ENCODE data around the gene LAMTOR1. TPM values are rescaled to one million over a fixed set of nuclear protein-coding genes. Genes with fewer than 3 reads are reported as not detected.

The LAMTOR1 gene
- total RNA-seq, 1 donor from 2014 or later = 135 TPM

- no peak for DNase-seq (ENCODE audit: extremely low read depth, low read depth, low spot score)
Observed at GRCh38 chr11:72083414-72083813, 19.7 kb downstream of the LAMTOR1 start.

- no peak for DNase-seq (ENCODE audit: extremely low read depth, low read depth, low spot score)
Observed at GRCh38 chr11:72081821-72082453, 21.2 kb downstream of the LAMTOR1 start.

GRCh38 chr11:72081184-72081644, 21.9 kb downstream of the LAMTOR1 start:
- no peak for DNase-seq (ENCODE audit: extremely low read depth, low read depth, low spot score)

GRCh38 chr11:72080326-72081183, 22.5 kb downstream of the LAMTOR1 start, which contains the start of the genes LRRC51 and NUMA1:
Gene LRRC51, plus strand, starts transcription at chr11:72080850. Its CDS starts 8,234 bp downstream, at chr11:72089084.
Gene NUMA1, minus strand, starts transcription at chr11:72080542. Its CDS starts 44,599 bp downstream, at chr11:72035943.
- DNase-seq (ENCODE audit: extremely low read depth, low read depth, low spot score) = peak; percentile 100

GRCh38 chr11:72079819-72080325, 23.2 kb downstream of the LAMTOR1 start:
- DNase-seq (ENCODE audit: extremely low read depth, low read depth, low spot score) = no peak

- DNase-seq (ENCODE audit: extremely low read depth, low read depth, low spot score) = no peak
Observed at GRCh38 chr11:72078477-72078876, 24.6 kb downstream of the LAMTOR1 start.

- no peak for DNase-seq (ENCODE audit: extremely low read depth, low read depth, low spot score)
Observed at GRCh38 chr11:72075756-72076155, 27.3 kb downstream of the LAMTOR1 start.

- DNase-seq (ENCODE audit: extremely low read depth, low read depth, low spot score) = no peak
Observed at GRCh38 chr11:72075109-72075508, 28.0 kb downstream of the LAMTOR1 start.

- DNase-seq (ENCODE audit: extremely low read depth, low read depth, low spot score) = no peak
Observed at GRCh38 chr11:72072348-72072747, 30.7 kb downstream of the LAMTOR1 start.

GRCh38 chr11:72070491-72070890, 32.6 kb downstream of the LAMTOR1 start:
- no peak for DNase-seq (ENCODE audit: extremely low read depth, low read depth, low spot score)

- no peak for DNase-seq (ENCODE audit: extremely low read depth, low read depth, low spot score)
Observed at GRCh38 chr11:72069787-72070251, 33.3 kb downstream of the LAMTOR1 start.

GRCh38 chr11:72069200-72069599, 33.9 kb downstream of the LAMTOR1 start:
- DNase-seq (ENCODE audit: extremely low read depth, low read depth, low spot score) = no peak

- no peak for DNase-seq (ENCODE audit: extremely low read depth, low read depth, low spot score)
Observed at GRCh38 chr11:72067676-72068075, 35.4 kb downstream of the LAMTOR1 start.

GRCh38 chr11:72067266-72067665, 35.8 kb downstream of the LAMTOR1 start:
- DNase-seq (ENCODE audit: extremely low read depth, low read depth, low spot score) = no peak

- no peak for DNase-seq (ENCODE audit: extremely low read depth, low read depth, low spot score)
Observed at GRCh38 chr11:72066855-72067254, 36.2 kb downstream of the LAMTOR1 start.

- no peak for DNase-seq (ENCODE audit: extremely low read depth, low read depth, low spot score)
Observed at GRCh38 chr11:72061739-72062396, 41.2 kb downstream of the LAMTOR1 start.

- no peak for DNase-seq (ENCODE audit: extremely low read depth, low read depth, low spot score)
Observed at GRCh38 chr11:72058416-72059034, 44.6 kb downstream of the LAMTOR1 start.

GRCh38 chr11:72048766-72049460, 54.2 kb downstream of the LAMTOR1 start:
- DNase-seq (ENCODE audit: extremely low read depth, low read depth, low spot score) = no peak

All from glomerular endothelial cell (primary cell).